ENCODE data around the gene SLC9A9. TPM values are rescaled to one million over a fixed set of nuclear protein-coding genes. Genes with fewer than 3 reads are reported as not detected.
"Not testable (repeated sequence)": the region's sequence is repeated elsewhere in the genome, so short reads cannot be mapped to it uniquely, and the experiment has no call there.

The SLC9A9 gene
- total RNA-seq, 1 experiment from 2014 or later: 2.2 TPM

- H3K27me3 ChIP-seq (ENCODE audit: low read length): no peaks in the 10 kb centered on the region
- no peaks in the 10 kb centered on the region for H4K20me1 ChIP-seq (ENCODE audit: insufficient read depth, low read depth, low read length)
- H3K4me1 ChIP-seq (ENCODE audit: low read length): no peaks in the 10 kb centered on the region
- no peak overlapping the region for H3K9ac ChIP-seq (ENCODE audit: low read length)
- H3K4me2 ChIP-seq (ENCODE audit: low read depth, low read length, poor library complexity, severe bottlenecking): no peak overlapping the region
- H3K36me3 ChIP-seq (ENCODE audit: insufficient read depth, low read length): no peaks in the 10 kb centered on the region
- H3K79me2 ChIP-seq (ENCODE audit: low read length): no peaks in the 10 kb centered on the region
- no peak overlapping the region for H2AFZ ChIP-seq (ENCODE audit: low read length)
- no peak overlapping the region for H3K27ac ChIP-seq (ENCODE audit: low read length)
- no peak for DNase-seq
- no peaks in the 10 kb centered on the region for H3K9me3 ChIP-seq (ENCODE audit: low read length)
- H3K9me2 ChIP-seq (replicated peaks; ENCODE audit: insufficient read depth, low read length): no peaks in the 10 kb centered on the region
- H3K4me3 ChIP-seq (ENCODE audit: low read length): no peak overlapping the region
These were observed 34.9 kb upstream of the SLC9A9 start for GRCh38 chr3:143883151-143883550.

DNA sequence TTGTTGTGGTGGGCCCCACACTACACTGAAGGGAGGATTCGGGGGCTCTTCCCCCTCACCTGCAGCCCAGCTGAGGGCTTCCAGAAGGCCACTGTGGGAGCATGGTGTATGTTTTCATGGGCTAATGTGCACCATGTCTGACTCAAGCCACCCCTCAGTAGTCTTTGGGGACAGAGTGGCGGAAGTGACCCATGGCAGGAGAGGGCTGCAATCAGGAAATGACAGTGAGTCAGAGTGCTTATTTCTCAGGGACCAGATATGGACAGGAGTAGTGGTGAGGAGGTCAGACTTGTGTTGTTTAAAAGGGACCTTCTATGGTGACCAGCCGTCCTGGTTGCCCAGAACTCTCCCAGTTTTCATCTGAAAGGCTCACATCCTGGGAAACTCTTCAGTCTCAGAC is 32.8 kb upstream of the SLC9A9 start:
- Histone ChIP-seq H3K79me2 (ENCODE audit: low read length) (no peaks in the 10 kb centered on the region), H3K9me3 (ENCODE audit: low read length) (no peaks in the 10 kb centered on the region), H3K4me2 (ENCODE audit: low read depth, low read length, poor library complexity, severe bottlenecking) (no peak overlapping the region), H4K20me1 (ENCODE audit: insufficient read depth, low read depth, low read length) (no peaks in the 10 kb centered on the region), H3K4me1 (ENCODE audit: low read length) (no peaks in the 10 kb centered on the region), H2AFZ (ENCODE audit: low read length) (no peak overlapping the region), H3K27me3 (ENCODE audit: low read length) (no peaks in the 10 kb centered on the region; the same call in 1 of the 2 replicates), H3K9ac (ENCODE audit: low read length) (no peak overlapping the region), H3K4me3 (ENCODE audit: low read length) (no peak overlapping the region), H3K9me2 (replicated peaks; ENCODE audit: insufficient read depth, low read length) (no peaks in the 10 kb centered on the region), H3K27ac (ENCODE audit: low read length) (no peak overlapping the region), H3K36me3 (ENCODE audit: insufficient read depth, low read length) (no peaks in the 10 kb centered on the region)
- DNase-seq: no peak

DNA sequence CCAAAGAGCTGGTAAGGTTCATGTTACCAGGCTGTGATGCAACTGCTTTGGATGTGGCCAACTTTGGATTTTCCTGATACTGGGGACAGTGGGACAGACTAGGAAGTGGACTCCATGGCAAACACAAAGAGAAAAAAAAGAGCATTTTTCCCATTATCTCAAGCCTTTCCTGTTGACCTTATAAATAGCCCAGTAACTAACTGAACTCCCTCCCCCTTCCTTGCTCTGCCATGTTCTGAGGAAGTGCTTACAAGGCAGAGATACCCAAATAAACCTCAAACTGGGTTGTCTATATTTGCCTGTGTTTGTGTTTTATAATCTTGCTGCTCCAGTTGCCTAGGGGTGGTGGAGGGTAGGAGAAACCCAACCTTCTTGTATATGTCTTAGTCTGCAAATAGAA is 27.3 kb upstream of the SLC9A9 start:
- Histone ChIP-seq H3K27ac (ENCODE audit: low read length) (no peak overlapping the region), H2AFZ (ENCODE audit: low read length) (no peak overlapping the region), H3K36me3 (ENCODE audit: insufficient read depth, low read length) (no peaks in the 10 kb centered on the region), H3K27me3 (ENCODE audit: low read length) (no peaks in the 10 kb centered on the region; the same call in 1 of the 2 replicates), H3K4me3 (ENCODE audit: low read length) (no peak overlapping the region), H3K9ac (ENCODE audit: low read length) (no peak overlapping the region), H3K4me2 (ENCODE audit: low read depth, low read length, poor library complexity, severe bottlenecking) (no peak overlapping the region), H3K9me3 (ENCODE audit: low read length) (no peaks in the 10 kb centered on the region), H4K20me1 (ENCODE audit: insufficient read depth, low read depth, low read length) (no peaks in the 10 kb centered on the region), H3K4me1 (ENCODE audit: low read length) (peaks cover 2% of the 10 kb centered on the region; the same call in 1 of the 2 replicates), H3K9me2 (replicated peaks; ENCODE audit: insufficient read depth, low read length) (no peaks in the 10 kb centered on the region), H3K79me2 (ENCODE audit: low read length) (no peaks in the 10 kb centered on the region)
- no peak for DNase-seq

- H4K20me1 ChIP-seq (ENCODE audit: insufficient read depth, low read depth, low read length); H3K4me1 ChIP-seq (ENCODE audit: low read length); H3K79me2 ChIP-seq (ENCODE audit: low read length); H3K9me2 ChIP-seq (replicated peaks; ENCODE audit: insufficient read depth, low read length); H3K9ac ChIP-seq (ENCODE audit: low read length); H2AFZ ChIP-seq (ENCODE audit: low read length); DNase-seq; H3K27ac ChIP-seq (ENCODE audit: low read length); H3K4me2 ChIP-seq (ENCODE audit: low read depth, low read length, poor library complexity, severe bottlenecking); H3K4me3 ChIP-seq (ENCODE audit: low read length); H3K27me3 ChIP-seq (ENCODE audit: low read length); H3K36me3 ChIP-seq (ENCODE audit: insufficient read depth, low read length); H3K9me3 ChIP-seq (ENCODE audit: low read length): not testable (repeated sequence)
These were observed 25.3 kb upstream of the SLC9A9 start for GRCh38 chr3:143873553-143873952.

DNA sequence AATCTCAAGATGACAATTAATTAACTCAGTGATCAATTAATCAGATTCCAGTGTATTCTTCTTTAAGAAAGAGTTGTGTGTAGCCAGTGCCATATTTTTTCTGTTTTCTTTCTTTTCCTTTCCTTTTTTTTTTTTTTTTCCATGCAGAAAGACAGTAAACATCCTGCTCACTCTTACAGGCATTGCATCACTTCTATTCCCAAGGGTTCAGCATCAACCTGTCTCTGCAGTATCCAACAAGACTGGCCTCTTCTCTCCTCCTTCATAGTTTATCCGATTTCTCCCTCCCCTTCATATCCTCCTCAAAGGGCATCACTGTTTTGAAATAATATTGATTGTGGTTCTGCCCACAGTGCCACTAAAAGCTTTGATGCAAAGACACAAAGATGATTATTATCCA is 17.0 kb upstream of the SLC9A9 start:
- no peak overlapping the region for H2AFZ ChIP-seq (ENCODE audit: low read length)
- no peaks in the 10 kb centered on the region for H3K36me3 ChIP-seq (ENCODE audit: insufficient read depth, low read length)
- no peak for DNase-seq
- no peak overlapping the region for H3K9ac ChIP-seq (ENCODE audit: low read length)
- no peak overlapping the region for H3K27ac ChIP-seq (ENCODE audit: low read length)
- H3K9me2 ChIP-seq (replicated peaks; ENCODE audit: insufficient read depth, low read length): no peaks in the 10 kb centered on the region
- no peaks in the 10 kb centered on the region for H3K79me2 ChIP-seq (ENCODE audit: low read length)
- no peaks in the 10 kb centered on the region for H4K20me1 ChIP-seq (ENCODE audit: insufficient read depth, low read depth, low read length)
- no peaks in the 10 kb centered on the region for H3K27me3 ChIP-seq (ENCODE audit: low read length)
- no peaks in the 10 kb centered on the region for H3K9me3 ChIP-seq (ENCODE audit: low read length)
- no peak overlapping the region for H3K4me2 ChIP-seq (ENCODE audit: low read depth, low read length, poor library complexity, severe bottlenecking)
- H3K4me1 ChIP-seq (ENCODE audit: low read length): peaks cover under 1% of the 10 kb centered on the region; the same call in 1 of the 2 replicates
- H3K4me3 ChIP-seq (ENCODE audit: low read length): no peak overlapping the region

DNA sequence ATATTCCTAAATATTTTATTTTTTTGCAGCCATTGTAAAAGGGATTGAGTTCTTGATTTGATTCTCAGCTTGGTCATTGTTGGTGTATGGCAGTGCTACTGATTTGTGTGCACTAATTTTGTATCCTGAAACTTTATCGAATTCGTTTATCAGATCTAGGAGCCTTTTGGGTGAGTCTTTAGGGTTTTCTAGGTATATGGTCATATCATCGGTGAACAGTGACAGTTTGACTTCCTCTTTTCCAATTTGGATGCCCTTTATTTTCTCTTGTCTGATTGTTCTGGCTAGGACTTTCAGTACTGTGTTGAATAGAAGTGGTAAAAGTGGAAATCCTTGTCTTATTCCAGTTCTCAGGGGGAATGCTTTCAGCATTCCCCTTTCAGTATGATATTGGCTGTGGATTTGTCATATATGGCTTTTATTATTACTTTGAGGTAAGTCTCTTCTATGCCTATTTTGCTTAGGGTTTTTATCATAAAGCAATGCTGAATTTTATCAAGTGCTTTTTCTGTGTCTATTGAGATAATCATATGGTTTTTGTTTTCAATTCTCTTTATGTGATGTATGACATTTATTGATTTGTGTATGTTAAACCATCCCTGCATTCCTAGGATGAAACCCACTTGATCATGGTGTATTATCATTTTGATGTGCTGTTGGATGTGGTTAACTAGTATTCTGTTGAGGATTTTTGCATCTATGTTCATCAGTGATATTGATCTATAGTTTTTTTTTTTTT is 11.4 kb upstream of the SLC9A9 start:
- Histone ChIP-seq H3K4me2 (ENCODE audit: low read depth, low read length, poor library complexity, severe bottlenecking) (no peak overlapping the region), H3K27ac (ENCODE audit: low read length) (no peak overlapping the region), H3K9me2 (replicated peaks; ENCODE audit: insufficient read depth, low read length) (no peaks in the 10 kb centered on the region), H3K79me2 (ENCODE audit: low read length) (no peaks in the 10 kb centered on the region), H3K36me3 (ENCODE audit: insufficient read depth, low read length) (no peaks in the 10 kb centered on the region), H4K20me1 (ENCODE audit: insufficient read depth, low read depth, low read length) (no peaks in the 10 kb centered on the region), H2AFZ (ENCODE audit: low read length) (no peak overlapping the region), H3K27me3 (ENCODE audit: low read length) (no peaks in the 10 kb centered on the region), H3K4me3 (ENCODE audit: low read length) (no peak overlapping the region), H3K4me1 (ENCODE audit: low read length) (no peaks in the 10 kb centered on the region), H3K9ac (ENCODE audit: low read length) (no peak overlapping the region), H3K9me3 (ENCODE audit: low read length) (no peaks in the 10 kb centered on the region)
- DNase-seq: no peak

- no peak overlapping the region for H3K9ac ChIP-seq (ENCODE audit: low read length)
- H3K4me1 ChIP-seq (ENCODE audit: low read length): no peaks in the 10 kb centered on the region
These were observed 8.1 kb upstream of the SLC9A9 start for GRCh38 chr3:143856252-143856970.

GRCh38 chr3:143855183-143855582 is 6.9 kb upstream of the SLC9A9 start:
- H2AFZ ChIP-seq (ENCODE audit: low read length): no peak overlapping the region
- no peaks in the 10 kb centered on the region for H3K79me2 ChIP-seq (ENCODE audit: low read length)
- H3K4me3 ChIP-seq (ENCODE audit: low read length): no peak overlapping the region
- H3K27me3 ChIP-seq (ENCODE audit: low read length): no peaks in the 10 kb centered on the region
- no peaks in the 10 kb centered on the region for H3K9me2 ChIP-seq (replicated peaks; ENCODE audit: insufficient read depth, low read length)
- no peaks in the 10 kb centered on the region for H4K20me1 ChIP-seq (ENCODE audit: insufficient read depth, low read depth, low read length)
- H3K9ac ChIP-seq (ENCODE audit: low read length): no peak overlapping the region
- no peaks in the 10 kb centered on the region for H3K36me3 ChIP-seq (ENCODE audit: insufficient read depth, low read length)
- no peak overlapping the region for H3K4me2 ChIP-seq (ENCODE audit: low read depth, low read length, poor library complexity, severe bottlenecking)
- DNase-seq: no peak
- no peak overlapping the region for H3K27ac ChIP-seq (ENCODE audit: low read length)
- H3K4me1 ChIP-seq (ENCODE audit: low read length): no peaks in the 10 kb centered on the region
- H3K9me3 ChIP-seq (ENCODE audit: low read length): no peaks in the 10 kb centered on the region

More at GRCh38 chr3:143856252-143856970, 8.1 kb upstream of the SLC9A9 start:
- H3K9me3 ChIP-seq (ENCODE audit: low read length): no peaks in the 10 kb centered on the region
- H3K4me2 ChIP-seq (ENCODE audit: low read depth, low read length, poor library complexity, severe bottlenecking): no peak overlapping the region
- H3K79me2 ChIP-seq (ENCODE audit: low read length): no peaks in the 10 kb centered on the region
- H2AFZ ChIP-seq (ENCODE audit: low read length): no peak overlapping the region
- H3K27ac ChIP-seq (ENCODE audit: low read length): no peak overlapping the region
- no peaks in the 10 kb centered on the region for H3K36me3 ChIP-seq (ENCODE audit: insufficient read depth, low read length)
- H3K27me3 ChIP-seq (ENCODE audit: low read length): no peaks in the 10 kb centered on the region
- no peaks in the 10 kb centered on the region for H3K9me2 ChIP-seq (replicated peaks; ENCODE audit: insufficient read depth, low read length)
- DNase-seq: no peak
- no peak overlapping the region for H3K4me3 ChIP-seq (ENCODE audit: low read length)
- no peaks in the 10 kb centered on the region for H4K20me1 ChIP-seq (ENCODE audit: insufficient read depth, low read depth, low read length)
